GM10266 (cell line): ENCODE results near the gene DUT.

ENCODE experiments used
- DNase-seq: peaks from one replicate; pipeline ENCODE4 v3.0.0; 2012; ENCODE audit errors: extremely low spot score
- CTCF ChIP-seq: IDR thresholded peaks from 2 replicates; pipeline ENCODE4 v1.5.1; 2012; ENCODE audit warnings: mild to moderate bottlenecking, low read depth; ENCODE audit not compliant: control insufficient read depth, insufficient read depth; ENCODE audit errors: missing control alignments

Gene DUT

GRCh38 chr15:48370460-48370859, 39.2 kb downstream of the DUT start:
- no peak for TF ChIP-seq CTCF
- DNase-seq: no peak

GRCh38 chr15:48371550-48371949, 40.3 kb downstream of the DUT start:
- no peak for TF ChIP-seq CTCF
- DNase-seq: no peak

GRCh38 chr15:48371961-48372360, 40.7 kb downstream of the DUT start:
- no peak for TF ChIP-seq CTCF
- no peak for DNase-seq

GRCh38 chr15:48373821-48374451, 42.7 kb downstream of the DUT start:
- no peak for DNase-seq
- TF ChIP-seq CTCF: no peak

- DNase-seq: no peak
- TF ChIP-seq CTCF: no peak
These were observed 43.2 kb downstream of the DUT start for GRCh38 chr15:48374472-48374871.

GRCh38 chr15:48375767-48376166, 44.5 kb downstream of the DUT start:
- no peak for DNase-seq

More at GRCh38 chr15:48375767-48376166, 44.5 kb downstream of the DUT start:
- TF ChIP-seq CTCF: no peak
